ENCODE results near the gene SPAG5.
"Not testable (repeated sequence)": the region's sequence is repeated elsewhere in the genome, so short reads cannot be mapped to it uniquely, and the experiment has no call there.

Gene SPAG5

DNA sequence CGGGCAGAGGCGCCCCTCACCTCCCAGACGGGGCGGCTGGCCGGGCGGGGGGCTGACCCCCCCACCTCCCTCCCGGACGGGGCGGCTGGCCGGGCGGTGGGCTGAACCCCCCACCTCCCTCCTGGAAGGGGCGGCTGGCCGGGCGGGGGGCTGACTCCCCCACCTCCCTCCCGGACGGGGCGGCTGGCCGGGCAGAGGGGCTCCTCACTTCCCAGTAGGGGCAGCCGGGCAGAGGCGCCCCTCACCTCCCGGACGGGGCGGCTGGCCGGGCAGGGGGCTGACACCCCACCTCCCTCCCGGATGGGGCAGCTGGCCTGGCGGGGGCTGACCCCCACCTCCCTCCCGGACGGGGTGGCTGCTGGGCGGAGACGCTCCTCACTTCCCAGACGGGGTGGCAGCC lies 5.2 kb upstream of the SPAG5 start:
- DNase-seq (ENCODE audit: low read depth in 2 of 2): not testable (repeated sequence)

DNA sequence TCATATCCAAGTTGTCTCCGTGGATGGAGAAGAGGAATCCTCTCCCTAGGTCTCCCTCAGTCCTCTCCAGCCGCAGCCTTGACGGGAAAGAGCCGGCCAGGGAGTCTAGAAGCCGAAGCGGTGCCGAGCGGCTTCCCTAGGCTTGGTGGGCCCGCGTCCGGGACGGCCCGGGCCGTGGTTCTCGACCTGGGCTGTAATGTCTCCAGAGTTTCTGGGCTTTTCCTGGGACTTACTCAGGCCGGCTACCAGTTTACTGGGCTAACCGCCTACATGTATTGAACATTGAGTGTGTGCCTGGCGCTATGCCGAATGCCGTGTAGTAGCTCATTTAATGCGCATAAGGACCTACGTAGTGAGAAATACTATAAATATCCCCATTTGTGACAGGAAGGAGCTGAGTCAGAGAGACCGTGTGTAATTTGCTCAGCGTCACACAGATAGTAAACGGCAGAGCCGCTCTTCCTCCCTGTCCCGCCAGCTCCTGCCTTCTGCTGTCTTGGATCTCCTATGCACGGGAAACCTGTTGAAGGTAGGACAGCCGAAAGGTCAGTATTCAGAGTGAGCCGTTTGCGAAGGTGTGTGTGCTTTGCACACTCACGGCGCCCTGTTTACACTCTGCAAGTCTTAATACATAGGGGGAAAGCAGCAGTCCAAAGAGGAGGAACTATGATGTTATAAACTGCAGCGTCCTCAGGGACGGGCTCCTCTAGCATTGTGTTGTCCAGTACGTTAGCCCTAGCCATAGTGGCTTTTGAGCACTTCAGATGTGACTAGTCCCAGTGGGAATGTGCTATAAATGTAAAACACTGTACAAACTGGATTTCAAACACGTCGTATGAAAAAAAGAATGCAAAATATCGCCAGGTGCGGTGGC lies 723 bp upstream of the SPAG5 start:
- DNase-seq (ENCODE audit: low read depth in 2 of 2): peak; percentile 18 to 44

DNA sequence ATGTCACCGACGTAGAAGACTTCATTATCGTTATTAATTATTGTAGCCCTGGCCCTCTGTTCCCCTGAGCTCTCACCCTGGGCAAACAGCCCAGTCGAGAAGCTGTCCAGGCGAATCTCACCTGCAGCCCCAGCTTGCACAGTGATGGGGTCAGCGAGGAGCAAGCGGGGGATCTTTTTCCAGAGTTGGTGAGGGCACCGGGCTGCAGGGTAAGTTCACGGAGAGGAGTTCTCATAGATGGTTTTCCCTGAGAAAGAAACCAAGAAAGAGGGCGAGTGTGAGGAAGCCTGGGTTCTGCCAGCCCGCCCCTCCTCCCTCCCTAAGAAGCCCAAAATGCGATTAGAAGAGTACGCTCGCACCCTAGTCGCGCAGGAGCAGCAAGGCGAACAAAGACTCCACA lies 436 bp downstream of the SPAG5 start:
- no peak for DNase-seq (ENCODE audit: low read depth in 2 of 2)

GRCh38 chr17:28597606-28598383 lies 1.0 kb downstream of the SPAG5 start:
- no peak for DNase-seq (ENCODE audit: low read depth in 2 of 2)

GRCh38 chr17:28592260-28592659 lies 6.6 kb downstream of the SPAG5 start:
- no peak for DNase-seq (ENCODE audit: low read depth in 2 of 2)

DNA sequence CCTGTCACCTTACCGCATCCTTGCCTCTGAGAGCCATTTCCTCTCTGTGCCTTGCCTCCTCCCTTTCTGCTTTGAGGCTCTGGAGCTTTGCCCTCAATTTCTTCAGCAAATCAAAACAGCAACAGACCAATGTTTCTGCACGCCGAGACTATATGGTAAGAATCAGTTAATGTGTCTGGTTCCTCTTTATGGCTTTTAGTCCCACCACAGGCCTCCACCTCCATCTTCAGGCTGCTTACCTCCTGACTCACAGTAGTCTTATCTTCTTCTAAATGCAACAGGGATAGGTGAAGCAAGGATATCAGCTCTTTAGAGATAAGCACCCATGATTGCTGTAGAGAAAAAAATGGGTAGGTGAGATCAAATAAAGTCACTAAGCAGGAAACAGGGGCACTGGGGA lies 13.0 kb downstream of the SPAG5 start:
- DNase-seq (ENCODE audit: low read depth in 2 of 2): no peak

DNA sequence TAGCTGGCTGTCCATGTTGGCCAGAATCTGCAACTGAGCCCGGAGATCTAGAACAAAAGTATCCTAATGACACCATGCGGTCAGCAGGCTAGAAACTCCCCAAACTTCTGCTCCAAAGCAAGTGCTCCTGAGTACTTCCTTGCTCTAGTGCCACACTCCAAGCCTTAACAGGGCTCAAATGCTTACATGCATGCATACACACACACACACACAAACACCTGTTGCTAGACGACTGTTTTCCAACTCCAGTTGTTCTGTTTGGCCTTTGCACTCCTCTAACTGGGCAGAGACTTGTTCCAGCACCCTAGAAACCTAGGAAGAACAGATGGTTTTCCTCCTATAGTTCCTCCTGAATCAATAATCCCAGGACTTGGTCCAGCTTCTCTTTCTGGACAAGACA lies 14.4 kb downstream of the SPAG5 start:
- DNase-seq (ENCODE audit: low read depth in 2 of 2): no peak

GRCh38 chr17:28582513-28582912 lies 16.3 kb downstream of the SPAG5 start:
- DNase-seq (ENCODE audit: low read depth in 2 of 2): no peak

GRCh38 chr17:28580959-28581358 lies 17.9 kb downstream of the SPAG5 start:
- no peak for DNase-seq (ENCODE audit: low read depth in 2 of 2)

- no peak for DNase-seq (ENCODE audit: low read depth in 2 of 2)
These were observed 19.3 kb downstream of the SPAG5 start for GRCh38 chr17:28579526-28579925.

DNA sequence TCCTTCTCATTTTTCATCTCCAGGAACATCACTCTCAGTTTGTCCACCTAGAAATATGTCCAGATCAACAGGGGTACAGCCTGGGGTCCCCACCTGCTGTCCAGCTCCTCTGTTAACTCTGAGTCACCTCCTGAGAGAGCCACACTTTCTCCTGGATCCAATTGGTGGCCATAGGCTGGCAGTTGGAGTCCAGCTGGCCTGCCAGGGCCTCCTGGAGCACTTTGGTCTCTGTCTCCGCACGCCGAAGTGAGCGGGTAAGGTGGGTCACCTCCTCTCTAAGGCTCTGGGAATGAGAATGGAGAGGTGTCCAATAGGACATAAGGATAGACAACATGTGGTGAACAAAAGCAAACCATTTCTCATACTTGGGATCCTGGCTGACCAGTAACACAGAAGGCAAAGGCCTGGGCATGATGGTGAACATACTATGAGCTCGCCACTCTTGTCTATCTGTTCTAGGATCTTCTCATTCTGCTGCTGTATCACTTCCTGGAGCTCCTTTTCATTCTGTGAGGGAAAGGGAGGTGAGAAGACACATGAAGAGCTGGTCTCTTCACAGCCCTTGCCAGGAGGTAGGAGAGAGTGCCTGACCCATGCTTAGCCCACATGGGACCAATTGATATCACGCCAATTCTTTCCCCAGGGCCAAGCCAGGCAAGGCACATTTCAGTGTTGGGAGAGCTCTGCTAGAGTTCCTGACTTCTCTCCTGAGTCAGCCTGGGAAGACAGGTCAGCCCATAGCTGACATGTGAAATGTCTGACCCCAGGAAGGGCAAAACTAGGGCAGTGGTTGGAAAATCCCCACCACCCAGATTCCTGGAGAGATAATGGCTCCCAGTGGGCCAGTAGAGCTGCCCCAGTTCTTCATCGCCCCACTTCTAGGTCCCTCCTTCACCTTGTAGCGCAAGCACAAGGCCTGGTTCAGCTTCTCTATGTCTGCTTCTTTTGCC lies 20.3 kb downstream of the SPAG5 start:
- no peak for DNase-seq (ENCODE audit: low read depth in 2 of 2)

GRCh38 chr17:28577466-28577824 lies 21.4 kb downstream of the SPAG5 start:
- DNase-seq (ENCODE audit: low read depth in 2 of 2): no peak

DNA sequence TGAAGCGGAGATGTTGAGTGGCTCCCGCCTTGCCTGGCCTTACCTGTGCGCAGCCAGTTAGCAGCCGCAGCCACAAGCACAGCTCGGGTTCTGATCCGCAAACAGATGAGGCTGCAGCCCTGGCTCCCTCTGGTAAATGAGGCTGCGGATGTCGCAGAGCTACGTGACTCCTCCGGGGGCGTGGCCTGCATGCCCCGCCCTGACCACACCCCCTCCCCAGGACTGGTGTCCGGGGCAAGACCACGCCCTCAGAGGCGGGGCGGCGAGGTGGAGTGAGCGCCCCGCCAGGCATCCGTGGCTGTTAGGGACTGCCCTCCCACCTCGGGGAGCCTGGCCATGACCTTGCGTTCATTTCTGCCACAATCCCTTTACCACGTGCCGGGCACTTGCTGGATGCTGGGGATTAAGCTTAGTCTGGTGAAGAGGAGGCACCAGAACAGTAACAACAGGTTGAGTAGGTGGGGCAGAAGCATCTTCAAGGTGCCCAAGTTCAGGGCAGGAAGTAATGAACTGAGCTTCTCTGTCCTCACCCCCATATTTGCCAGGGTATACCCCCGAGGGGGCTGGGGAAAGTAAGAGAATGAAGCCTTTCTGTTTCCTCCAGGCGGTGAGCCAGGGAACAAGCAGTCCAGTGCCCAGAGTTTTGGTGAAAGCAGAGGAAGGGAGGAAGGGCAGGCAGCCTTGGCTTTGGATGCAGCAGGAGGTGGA lies 21.9 kb downstream of the SPAG5 start, which contains the start of gene ALDOC:
ALDOC (minus strand) TSS at position 138 of the 708 bp plus-strand sequence. CDS start 1,363 bp downstream, outside the sequence.
- peak; percentile 96 to 99 for DNase-seq (ENCODE audit: low read depth in 2 of 2)

DNA sequence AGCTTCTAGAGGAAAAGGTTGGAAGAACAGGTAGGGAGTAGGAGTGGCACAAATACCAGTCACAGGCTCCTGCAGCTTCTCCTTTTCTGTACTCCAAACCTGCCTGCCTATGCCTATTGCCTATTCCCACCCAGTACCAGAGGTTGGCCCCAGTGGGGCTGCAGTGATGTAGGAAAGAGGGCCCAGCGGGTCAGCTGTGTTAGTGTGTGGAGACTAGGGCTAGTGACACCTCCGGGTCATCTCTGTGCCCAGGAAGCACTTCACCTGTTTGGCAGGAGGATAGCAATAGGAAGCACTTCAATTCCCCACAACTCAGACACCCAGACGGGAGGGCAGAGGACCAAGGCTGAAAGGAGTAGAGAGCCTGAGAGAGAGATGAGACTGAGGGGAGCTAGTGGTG lies 22.8 kb downstream of the SPAG5 start:
- not testable (repeated sequence) for DNase-seq (ENCODE audit: low read depth in 2 of 2)

DNA sequence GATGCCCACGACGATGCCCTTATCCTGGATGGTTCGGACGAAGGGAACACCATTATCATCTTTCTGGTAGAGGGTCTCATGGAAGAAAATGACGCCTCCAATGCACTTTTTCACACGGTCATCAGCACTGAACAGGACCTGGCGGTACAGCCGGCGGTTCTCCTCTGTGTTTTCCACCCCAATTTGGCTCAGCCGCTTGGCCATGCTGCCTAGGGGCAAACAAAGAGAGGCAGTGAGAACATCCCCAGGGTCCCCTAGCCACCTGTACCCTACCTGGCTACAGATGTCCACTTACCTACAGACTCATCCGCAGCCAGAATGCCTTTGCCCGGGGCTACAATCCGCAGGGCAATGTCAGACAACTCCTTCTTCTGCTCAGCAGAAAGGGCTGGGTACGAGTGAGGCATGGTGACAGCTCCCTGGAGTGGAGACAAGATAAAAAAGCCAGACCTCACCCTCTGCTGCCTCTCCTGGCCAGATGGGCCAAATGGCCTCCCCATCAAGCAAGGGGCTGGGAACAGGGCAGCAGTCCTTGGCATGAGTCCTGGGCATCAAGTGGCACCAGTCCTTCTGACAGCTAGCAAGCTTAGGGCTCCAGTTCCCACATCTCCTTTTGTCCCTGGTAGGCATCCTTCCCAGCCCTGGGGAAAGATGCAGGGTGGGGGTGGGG lies 23.6 kb downstream of the SPAG5 start:
- DNase-seq (ENCODE audit: low read depth in 2 of 2): no peak

DNA sequence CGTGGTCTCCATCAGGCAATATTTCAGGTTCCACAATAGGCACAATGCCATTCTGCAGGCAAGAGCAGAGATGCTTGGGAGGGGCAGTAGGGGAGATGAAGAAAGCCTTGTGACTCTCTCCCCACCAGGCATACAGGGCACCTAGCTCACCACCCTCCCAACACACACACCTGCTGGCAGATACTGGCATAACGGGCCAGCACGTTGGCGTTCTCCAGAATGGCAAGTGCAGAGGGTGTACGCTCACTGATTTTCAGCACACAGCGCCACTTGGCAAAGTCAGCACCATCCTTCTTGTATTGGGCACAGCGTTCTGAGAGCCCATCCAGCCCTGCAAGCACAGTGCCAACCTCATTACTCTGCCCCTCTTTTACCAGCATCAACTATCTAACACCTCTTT lies 24.3 kb downstream of the SPAG5 start:
- DNase-seq (ENCODE audit: low read depth in 2 of 2): no peak

GRCh38 chr17:28573966-28574480 lies 24.8 kb downstream of the SPAG5 start:
- no peak for DNase-seq (ENCODE audit: low read depth in 2 of 2)

GRCh38 chr17:28573521-28573920 lies 25.3 kb downstream of the SPAG5 start:
- DNase-seq (ENCODE audit: low read depth in 2 of 2): no peak

DNA sequence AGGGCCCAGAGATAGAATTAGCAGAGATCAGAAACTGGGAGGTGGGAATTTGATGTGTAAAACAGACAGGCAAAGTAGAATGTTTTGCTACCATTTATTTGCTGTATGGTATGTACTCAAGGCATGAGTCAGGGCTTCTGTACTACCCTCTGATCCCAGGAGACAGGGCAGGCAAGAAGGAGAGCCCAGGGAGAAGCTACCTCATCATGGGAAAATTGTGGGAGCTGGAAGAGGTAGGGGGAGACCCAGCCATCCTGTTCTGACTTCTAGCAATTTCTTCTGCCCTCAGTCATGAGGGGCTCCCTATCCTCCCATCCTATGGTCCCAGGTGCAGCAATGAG lies 25.8 kb downstream of the SPAG5 start:
- DNase-seq (ENCODE audit: low read depth in 2 of 2): no peak

- no peak for DNase-seq (ENCODE audit: low read depth in 2 of 2)
These were observed 26.4 kb downstream of the SPAG5 start for GRCh38 chr17:28572259-28573039.
